Gastroesophageal sphincter (tissue), 2 donors: ENCODE results near the gene KDM6A.

ENCODE experiments used
- EP300 ChIP-seq: sonication (generic); formaldehyde crosslinking; IDR thresholded peaks from one replicate; pipeline ENCODE4 v1.6.1; 2017; ENCODE audit warnings: antibody characterized with exemption, mild to moderate bottlenecking
- POLR2AphosphoS5 ChIP-seq: sonication (generic); formaldehyde crosslinking; IDR thresholded peaks from one replicate; pipeline ENCODE4 v1.6.1; 2017; ENCODE audit warnings: antibody characterized with exemption

DNA sequence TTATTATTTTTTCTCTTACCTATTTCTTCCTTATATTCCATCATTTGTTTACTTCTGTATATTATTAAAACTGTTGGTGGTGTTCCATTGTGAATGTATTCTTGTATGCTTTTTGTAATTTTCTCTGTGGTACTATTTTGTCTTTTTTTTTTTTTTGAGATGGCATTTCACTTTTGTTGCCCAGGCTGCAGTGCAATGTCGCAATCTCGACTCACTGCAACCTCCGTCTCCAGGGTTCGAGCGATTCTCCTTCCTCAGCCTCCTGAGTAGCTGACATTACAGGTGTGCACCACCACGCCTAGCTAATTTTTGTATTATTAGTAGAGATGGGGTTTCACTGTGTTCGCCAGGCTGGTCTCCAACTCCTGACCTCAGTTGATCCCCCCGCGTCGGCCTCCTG is 8.6 kb downstream of the KDM6A start:
- TF ChIP-seq EP300 = no peak
- TF ChIP-seq POLR2AphosphoS5 = no peak
